HepG2 (cell line): ENCODE data around the gene SLC25A33. TPM values are rescaled to one million over a fixed set of nuclear protein-coding genes. Genes with fewer than 3 reads are reported as not detected.

Experiments used
- CAMTA2 ChIP-seq: sonication (generic); formaldehyde crosslinking; IDR thresholded peaks from 2 replicates; pipeline ENCODE4 v1.4.0; 2020; ENCODE audit warnings: mild to moderate bottlenecking, missing genetic modification reagents, borderline replicate concordance
- CEBPB ChIP-seq: IDR thresholded peaks from 2 replicates; pipeline ENCODE4 v1.6.1; 2011; ENCODE audit warnings: low read depth, low read length, improper control_type of control experiment, borderline replicate concordance
- CREB1 ChIP-seq, 2 experiments: fragments of 450-650 bp in 1 of 2; IDR thresholded peaks; 2 replicates each; pipeline ENCODE4 v1.6.1; 2016 to 2017; ENCODE audit warnings: control low read depth in 1 of 2, mild to moderate bottlenecking in 1 of 2, missing compliant biosample characterization in 1 of 2, missing genetic modification characterization in 1 of 2
- E2F1 ChIP-seq: sonication (generic); formaldehyde crosslinking; IDR thresholded peaks from 2 replicates; pipeline ENCODE4 v1.5.0; 2020; ENCODE audit warnings: missing genetic modification reagents
- GTF3A ChIP-seq: sonication (generic); formaldehyde crosslinking; conservative IDR thresholded peaks from 2 replicates; pipeline ENCODE4 v1.4.0; 2020; ENCODE audit warnings: mild to moderate bottlenecking, missing genetic modification reagents
- HES4 ChIP-seq: sonication (generic); formaldehyde crosslinking; IDR thresholded peaks from 2 replicates; pipeline ENCODE4 v1.9.0; 2021; ENCODE audit warnings: mild to moderate bottlenecking, missing genetic modification reagents, borderline replicate concordance
- NFYC ChIP-seq: IDR thresholded peaks from 2 replicates; pipeline ENCODE4 v1.6.1; 2016; ENCODE audit warnings: missing genetic modification reagents, missing compliant biosample characterization
- PAF1 ChIP-seq: IDR thresholded peaks from 2 replicates; pipeline ENCODE4 v1.6.1; 2016; ENCODE audit warnings: missing genetic modification reagents, missing compliant biosample characterization
- RFX3 ChIP-seq: IDR thresholded peaks from 2 replicates; pipeline ENCODE4 v1.6.1; 2016; ENCODE audit warnings: missing biosample characterization, missing genetic modification reagents
- SMYD3 ChIP-seq: sonication (generic); formaldehyde crosslinking; IDR thresholded peaks from 2 replicates; pipeline ENCODE4 v1.8.1; 2023; ENCODE audit warnings: mild to moderate bottlenecking, missing genetic modification reagents
- SYNCRIP ChIP-seq: fragments of 200-400 bp; formaldehyde crosslinking; IDR thresholded peaks from 2 replicates; pipeline ENCODE4 v1.6.1; 2018; ENCODE audit warnings: mild to moderate bottlenecking, low read depth, low read length; ENCODE audit not compliant: insufficient read depth
- ZBTB7B ChIP-seq: sonication (generic); formaldehyde crosslinking; IDR thresholded peaks from 2 replicates; pipeline ENCODE4 v1.4.0; 2020; ENCODE audit warnings: missing genetic modification reagents
- ZIK1 ChIP-seq: sonication (generic); formaldehyde crosslinking; IDR thresholded peaks from 2 replicates; pipeline ENCODE4 v1.5.0; 2020; ENCODE audit warnings: mild to moderate bottlenecking, low read depth, missing genetic modification reagents, borderline replicate concordance
- ZNF543 ChIP-seq: sonication (generic); formaldehyde crosslinking; IDR thresholded peaks from 2 replicates; pipeline ENCODE4 v1.4.0; 2020; ENCODE audit warnings: mild to moderate bottlenecking, missing genetic modification reagents
- ZNF577 ChIP-seq: sonication (generic); formaldehyde crosslinking; IDR thresholded peaks from 2 replicates; pipeline ENCODE4 v1.4.0; 2020; ENCODE audit warnings: mild to moderate bottlenecking, low read depth, missing genetic modification reagents, borderline replicate concordance
- polyA plus RNA-seq, 8 experiments: library from polyadenylated mRNA; depleted of rRNA in 3 of 8; stranded (reverse) in 7 of 8; unstranded in 1 of 8; fragments of >200 nt; fragmentation: Illumina TruSeq in 4 of 8; extraction: Trizol in 4 of 8; gene quantifications; 2 replicates each; pipeline versions ENCODE4 v1.2.1 to v1.2.3, GENCODE V29; 2011 to 2016; ENCODE audit warnings: low read depth in 4 of 8, missing spikeins in 1 of 8, mixed read lengths in 1 of 8; ENCODE audit not compliant: insufficient read depth in 1 of 8
- total RNA-seq, 5 experiments: library from RNA; depleted of rRNA; stranded (reverse); fragments of >200 nt; fragmentation: Illumina TruSeq; extraction: Trizol; gene quantifications; 2 replicates each; pipeline ENCODE4 v1.2.3, GENCODE V29; 2016; ENCODE audit warnings: low read depth in 1 of 5
- TF ChIP-seq, protein P1 (sequence below): sonication (generic); formaldehyde crosslinking; IDR thresholded peaks from 2 replicates; pipeline ENCODE4 v1.5.1; 2020; ENCODE audit warnings: mild to moderate bottlenecking, moderate library complexity, missing genetic modification reagents
- TF ChIP-seq, protein P2 (sequence below): sonication (generic); formaldehyde crosslinking; IDR thresholded peaks from 2 replicates; pipeline ENCODE4 v1.4.0; 2020; ENCODE audit warnings: missing genetic modification reagents
- TF ChIP-seq, protein P3 (sequence below): fragments of 450-650 bp; IDR thresholded peaks from 2 replicates; pipeline ENCODE4 v1.6.1; 2016

The SLC25A33 gene
- total and polyA plus RNA-seq, 2 of the 13 experiments (the other 11 are each of a cell fraction or from before 2014, with no cell fraction given), result 15.4 to 50.3 TPM

DNA sequence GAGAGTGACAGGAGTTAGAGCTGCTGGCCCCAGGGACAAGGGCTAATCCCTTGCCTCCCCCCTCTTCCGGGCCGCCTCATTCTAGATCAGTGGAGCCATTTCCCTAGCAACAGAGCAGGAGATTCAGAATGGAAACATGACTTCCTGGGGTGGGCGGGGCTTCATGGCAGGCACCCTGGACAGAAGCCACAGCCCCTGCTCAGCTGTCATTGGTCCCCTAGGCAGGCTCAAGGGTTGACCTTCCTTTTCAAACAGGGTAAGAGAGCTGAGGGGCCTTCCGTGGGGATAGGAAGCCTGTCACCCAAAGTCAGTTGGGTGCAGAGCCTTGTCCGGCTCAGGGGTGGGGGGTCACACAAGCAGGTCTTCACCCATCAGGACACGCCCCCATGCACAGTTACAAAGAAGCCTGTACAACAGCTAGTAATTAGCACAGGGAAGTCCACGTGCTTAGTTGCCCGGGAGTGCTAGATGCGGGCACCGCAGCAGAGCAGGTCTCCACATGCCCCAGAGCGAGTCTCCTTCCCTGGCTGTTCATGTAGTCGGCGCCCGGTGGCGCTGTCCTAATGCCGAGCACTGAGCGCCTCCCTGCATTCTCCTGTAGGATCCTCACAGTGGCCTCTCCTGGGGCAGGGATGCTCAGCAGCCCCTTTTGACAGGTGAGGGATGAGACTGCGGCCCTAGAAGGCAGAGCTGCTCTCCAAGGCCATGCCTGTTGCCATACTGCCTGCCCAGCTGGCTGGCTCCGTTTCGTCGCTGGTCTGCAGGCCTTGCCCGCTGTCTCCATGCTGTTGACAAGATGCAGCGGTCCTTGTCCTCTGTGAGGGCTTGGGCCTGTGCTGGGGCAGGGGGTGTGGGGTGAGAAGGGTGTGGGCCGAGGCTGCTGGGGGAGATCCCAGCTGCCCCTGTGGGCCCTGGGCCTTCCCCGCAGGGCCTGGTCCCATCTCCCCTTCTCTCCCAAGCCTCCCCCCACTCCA, 54.5 kb downstream of the SLC25A33 start (continued):
- TF ChIP-seq, protein P1, sequence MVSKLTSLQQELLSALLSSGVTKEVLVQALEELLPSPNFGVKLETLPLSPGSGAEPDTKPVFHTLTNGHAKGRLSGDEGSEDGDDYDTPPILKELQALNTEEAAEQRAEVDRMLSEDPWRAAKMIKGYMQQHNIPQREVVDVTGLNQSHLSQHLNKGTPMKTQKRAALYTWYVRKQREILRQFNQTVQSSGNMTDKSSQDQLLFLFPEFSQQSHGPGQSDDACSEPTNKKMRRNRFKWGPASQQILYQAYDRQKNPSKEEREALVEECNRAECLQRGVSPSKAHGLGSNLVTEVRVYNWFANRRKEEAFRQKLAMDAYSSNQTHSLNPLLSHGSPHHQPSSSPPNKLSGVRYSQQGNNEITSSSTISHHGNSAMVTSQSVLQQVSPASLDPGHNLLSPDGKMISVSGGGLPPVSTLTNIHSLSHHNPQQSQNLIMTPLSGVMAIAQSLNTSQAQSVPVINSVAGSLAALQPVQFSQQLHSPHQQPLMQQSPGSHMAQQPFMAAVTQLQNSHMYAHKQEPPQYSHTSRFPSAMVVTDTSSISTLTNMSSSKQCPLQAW (CRISPR knock-in tag), result no peak
- TF ChIP-seq, protein P2, sequence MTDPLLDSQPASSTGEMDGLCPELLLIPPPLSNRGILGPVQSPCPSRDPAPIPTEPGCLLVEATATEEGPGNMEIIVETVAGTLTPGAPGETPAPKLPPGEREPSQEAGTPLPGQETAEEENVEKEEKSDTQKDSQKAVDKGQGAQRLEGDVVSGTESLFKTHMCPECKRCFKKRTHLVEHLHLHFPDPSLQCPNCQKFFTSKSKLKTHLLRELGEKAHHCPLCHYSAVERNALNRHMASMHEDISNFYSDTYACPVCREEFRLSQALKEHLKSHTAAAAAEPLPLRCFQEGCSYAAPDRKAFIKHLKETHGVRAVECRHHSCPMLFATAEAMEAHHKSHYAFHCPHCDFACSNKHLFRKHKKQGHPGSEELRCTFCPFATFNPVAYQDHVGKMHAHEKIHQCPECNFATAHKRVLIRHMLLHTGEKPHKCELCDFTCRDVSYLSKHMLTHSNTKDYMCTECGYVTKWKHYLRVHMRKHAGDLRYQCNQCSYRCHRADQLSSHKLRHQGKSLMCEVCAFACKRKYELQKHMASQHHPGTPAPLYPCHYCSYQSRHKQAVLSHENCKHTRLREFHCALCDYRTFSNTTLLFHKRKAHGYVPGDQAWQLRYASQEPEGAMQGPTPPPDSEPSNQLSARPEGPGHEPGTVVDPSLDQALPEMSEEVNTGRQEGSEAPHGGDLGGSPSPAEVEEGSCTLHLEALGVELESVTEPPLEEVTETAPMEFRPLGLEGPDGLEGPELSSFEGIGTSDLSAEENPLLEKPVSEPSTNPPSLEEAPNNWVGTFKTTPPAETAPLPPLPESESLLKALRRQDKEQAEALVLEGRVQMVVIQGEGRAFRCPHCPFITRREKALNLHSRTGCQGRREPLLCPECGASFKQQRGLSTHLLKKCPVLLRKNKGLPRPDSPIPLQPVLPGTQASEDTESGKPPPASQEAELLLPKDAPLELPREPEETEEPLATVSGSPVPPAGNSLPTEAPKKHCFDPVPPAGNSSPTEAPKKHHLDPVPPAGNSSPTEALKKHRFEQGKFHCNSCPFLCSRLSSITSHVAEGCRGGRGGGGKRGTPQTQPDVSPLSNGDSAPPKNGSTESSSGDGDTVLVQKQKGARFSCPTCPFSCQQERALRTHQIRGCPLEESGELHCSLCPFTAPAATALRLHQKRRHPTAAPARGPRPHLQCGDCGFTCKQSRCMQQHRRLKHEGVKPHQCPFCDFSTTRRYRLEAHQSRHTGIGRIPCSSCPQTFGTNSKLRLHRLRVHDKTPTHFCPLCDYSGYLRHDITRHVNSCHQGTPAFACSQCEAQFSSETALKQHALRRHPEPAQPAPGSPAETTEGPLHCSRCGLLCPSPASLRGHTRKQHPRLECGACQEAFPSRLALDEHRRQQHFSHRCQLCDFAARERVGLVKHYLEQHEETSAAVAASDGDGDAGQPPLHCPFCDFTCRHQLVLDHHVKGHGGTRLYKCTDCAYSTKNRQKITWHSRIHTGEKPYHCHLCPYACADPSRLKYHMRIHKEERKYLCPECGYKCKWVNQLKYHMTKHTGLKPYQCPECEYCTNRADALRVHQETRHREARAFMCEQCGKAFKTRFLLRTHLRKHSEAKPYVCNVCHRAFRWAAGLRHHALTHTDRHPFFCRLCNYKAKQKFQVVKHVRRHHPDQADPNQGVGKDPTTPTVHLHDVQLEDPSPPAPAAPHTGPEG, result no peak
- TF ChIP-seq PAF1, result no peak
- peak; percentile 59; the same call in 1 of the 2 replicates for TF ChIP-seq RFX3 (CRISPR knock-in tag)
- no peak for TF ChIP-seq E2F1 (CRISPR knock-in tag)
- TF ChIP-seq CAMTA2 (CRISPR knock-in tag), result no peak
- TF ChIP-seq CREB1 (IDR thresholded peaks at IDR 0.05), result no peak
- TF ChIP-seq CREB1 (CRISPR knock-in tag; IDR thresholded peaks at IDR 0.05), result no peak
- no peak for TF ChIP-seq ZIK1
- TF ChIP-seq GTF3A, result no peak
- no peak for TF ChIP-seq ZNF543
- TF ChIP-seq SMYD3, result no peak
- TF ChIP-seq ZBTB7B (CRISPR knock-in tag), result no peak
- TF ChIP-seq CEBPB, result no peak
- TF ChIP-seq, protein P3, sequence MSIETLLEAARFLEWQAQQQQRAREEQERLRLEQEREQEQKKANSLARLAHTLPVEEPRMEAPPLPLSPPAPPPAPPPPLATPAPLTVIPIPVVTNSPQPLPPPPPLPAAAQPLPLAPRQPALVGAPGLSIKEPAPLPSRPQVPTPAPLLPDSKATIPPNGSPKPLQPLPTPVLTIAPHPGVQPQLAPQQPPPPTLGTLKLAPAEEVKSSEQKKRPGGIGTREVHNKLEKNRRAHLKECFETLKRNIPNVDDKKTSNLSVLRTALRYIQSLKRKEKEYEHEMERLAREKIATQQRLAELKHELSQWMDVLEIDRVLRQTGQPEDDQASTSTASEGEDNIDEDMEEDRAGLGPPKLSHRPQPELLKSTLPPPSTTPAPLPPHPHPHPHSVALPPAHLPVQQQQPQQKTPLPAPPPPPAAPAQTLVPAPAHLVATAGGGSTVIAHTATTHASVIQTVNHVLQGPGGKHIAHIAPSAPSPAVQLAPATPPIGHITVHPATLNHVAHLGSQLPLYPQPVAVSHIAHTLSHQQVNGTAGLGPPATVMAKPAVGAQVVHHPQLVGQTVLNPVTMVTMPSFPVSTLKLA, result no peak
- TF ChIP-seq SYNCRIP, result no peak
- no peak for TF ChIP-seq HES4 (CRISPR knock-in tag)
- no peak for TF ChIP-seq ZNF577 (CRISPR knock-in tag)
- TF ChIP-seq NFYC (CRISPR knock-in tag), result peak; percentile 41; the same call in 1 of the 2 replicates
